ENCODE data around the gene MINK1.
"Not testable (repeated sequence)": the region's sequence is repeated elsewhere in the genome, so short reads cannot be mapped to it uniquely, and the experiment has no call there.

MINK1 gene

DNA sequence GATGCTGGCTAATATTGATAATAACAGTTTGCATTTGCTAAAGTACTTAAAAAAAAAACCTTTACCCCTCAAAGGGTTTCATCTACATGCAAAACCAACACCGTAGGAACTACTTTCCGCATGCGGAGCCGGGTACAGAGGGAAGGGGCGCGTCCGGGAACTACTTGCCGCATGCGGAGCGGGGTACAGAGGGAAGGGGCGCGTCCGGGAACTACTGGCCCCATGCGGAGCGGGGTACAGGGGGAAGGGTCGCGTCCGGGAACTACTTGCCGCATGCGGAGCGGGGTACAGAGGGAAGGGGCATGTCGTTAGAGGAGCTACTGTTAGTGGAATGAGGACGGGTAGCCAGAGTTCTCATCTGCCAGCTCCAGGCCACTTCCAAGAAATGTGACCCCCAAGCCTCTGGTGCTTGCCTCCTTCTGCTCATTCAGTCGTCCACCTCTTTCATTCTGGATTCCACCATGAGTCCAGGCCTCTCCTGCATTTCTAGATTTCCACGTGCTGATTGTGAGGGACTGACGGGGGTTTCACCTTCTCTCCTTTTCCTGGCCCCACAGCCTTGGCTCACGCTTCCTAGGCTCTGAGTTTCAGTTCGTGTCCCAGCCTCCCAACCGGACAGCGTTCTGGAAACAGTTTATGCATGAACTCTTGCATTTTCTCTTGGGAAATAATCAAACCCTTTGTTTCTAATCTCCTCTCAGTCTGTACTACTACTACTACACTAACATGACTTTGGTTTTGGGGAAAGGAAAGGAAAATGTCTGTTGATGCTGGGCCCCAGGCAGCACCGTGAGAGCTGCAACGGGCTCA is 26.9 kb downstream of the MINK1 start:
- H3K4me3 ChIP-seq (ENCODE audit: low read depth, low read length) = no peak overlapping the region
- no peaks in the 10 kb centered on the region for H3K4me1 ChIP-seq
- H3K27me3 ChIP-seq = no peaks in the 10 kb centered on the region
- H3K9me3 ChIP-seq = no peaks in the 10 kb centered on the region
- TF ChIP-seq, protein P1, sequence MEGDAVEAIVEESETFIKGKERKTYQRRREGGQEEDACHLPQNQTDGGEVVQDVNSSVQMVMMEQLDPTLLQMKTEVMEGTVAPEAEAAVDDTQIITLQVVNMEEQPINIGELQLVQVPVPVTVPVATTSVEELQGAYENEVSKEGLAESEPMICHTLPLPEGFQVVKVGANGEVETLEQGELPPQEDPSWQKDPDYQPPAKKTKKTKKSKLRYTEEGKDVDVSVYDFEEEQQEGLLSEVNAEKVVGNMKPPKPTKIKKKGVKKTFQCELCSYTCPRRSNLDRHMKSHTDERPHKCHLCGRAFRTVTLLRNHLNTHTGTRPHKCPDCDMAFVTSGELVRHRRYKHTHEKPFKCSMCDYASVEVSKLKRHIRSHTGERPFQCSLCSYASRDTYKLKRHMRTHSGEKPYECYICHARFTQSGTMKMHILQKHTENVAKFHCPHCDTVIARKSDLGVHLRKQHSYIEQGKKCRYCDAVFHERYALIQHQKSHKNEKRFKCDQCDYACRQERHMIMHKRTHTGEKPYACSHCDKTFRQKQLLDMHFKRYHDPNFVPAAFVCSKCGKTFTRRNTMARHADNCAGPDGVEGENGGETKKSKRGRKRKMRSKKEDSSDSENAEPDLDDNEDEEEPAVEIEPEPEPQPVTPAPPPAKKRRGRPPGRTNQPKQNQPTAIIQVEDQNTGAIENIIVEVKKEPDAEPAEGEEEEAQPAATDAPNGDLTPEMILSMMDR (IDR thresholded peaks at IDR 0.05; ENCODE audit: low read depth, low read length) = no peak
- no peak for DNase-seq
- H3K36me3 ChIP-seq = no peaks in the 10 kb centered on the region

DNA sequence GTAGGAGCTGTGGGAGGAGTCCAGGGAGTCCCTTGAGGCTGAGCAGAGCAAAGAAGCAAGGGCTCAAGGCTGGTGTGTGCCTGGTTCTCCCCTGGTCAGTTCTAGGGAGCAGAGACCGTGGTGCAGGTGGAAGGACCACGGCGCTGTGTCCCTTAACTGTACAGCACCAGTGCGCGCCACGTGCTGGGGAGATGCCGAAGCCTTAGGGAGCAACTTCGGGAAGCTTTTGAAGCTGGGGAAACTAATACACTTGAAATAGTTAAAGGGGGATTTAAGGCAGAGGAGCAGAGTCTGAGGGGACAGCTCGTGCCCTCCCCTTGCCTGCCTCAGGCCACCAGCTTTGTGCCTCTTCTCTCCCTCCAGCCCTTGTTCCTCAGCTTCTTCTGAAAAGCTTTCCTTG is 27.5 kb downstream of the MINK1 start:
- H3K4me3 ChIP-seq (ENCODE audit: low read depth, low read length) = no peak overlapping the region
- no peaks in the 10 kb centered on the region for H3K9me3 ChIP-seq
- TF ChIP-seq, protein P1 (IDR thresholded peaks at IDR 0.05; ENCODE audit: low read depth, low read length) = no peak
- DNase-seq = no peak
- no peaks in the 10 kb centered on the region for H3K4me1 ChIP-seq
- H3K27me3 ChIP-seq = no peaks in the 10 kb centered on the region
- no peaks in the 10 kb centered on the region for H3K36me3 ChIP-seq

DNA sequence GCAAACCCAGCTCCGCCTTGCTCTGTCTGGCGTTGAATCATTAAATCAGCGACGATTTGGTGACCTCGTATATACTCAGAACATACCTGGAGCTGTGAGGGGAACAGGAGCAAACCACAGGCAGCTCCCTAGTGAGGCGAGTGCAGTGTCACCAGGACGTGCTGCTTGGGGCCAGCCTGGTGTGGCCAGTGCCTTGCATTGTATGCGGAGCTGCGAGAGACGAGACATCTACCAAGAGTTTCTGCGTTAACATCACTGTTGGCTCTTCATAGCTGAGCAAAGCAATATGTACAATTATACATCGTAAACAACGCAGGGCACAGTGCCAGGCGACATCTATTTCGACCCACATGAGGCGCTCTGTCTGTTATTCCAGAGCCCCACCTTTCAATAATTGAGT is 27.9 kb downstream of the MINK1 start:
- Histone ChIP-seq H3K4me1 (no peaks in the 10 kb centered on the region), H3K4me3 (ENCODE audit: low read depth, low read length) (no peak overlapping the region), H3K36me3 (no peaks in the 10 kb centered on the region), H3K9me3 (no peaks in the 10 kb centered on the region), H3K27me3 (no peaks in the 10 kb centered on the region)
- DNase-seq = no peak
- TF ChIP-seq, protein P1 (IDR thresholded peaks at IDR 0.05; ENCODE audit: low read depth, low read length) = no peak

- Histone ChIP-seq H3K9me3 (no peaks in the 10 kb centered on the region), H3K27me3 (no peaks in the 10 kb centered on the region), H3K4me1 (no peaks in the 10 kb centered on the region), H3K36me3 (no peaks in the 10 kb centered on the region), H3K4me3 (ENCODE audit: low read depth, low read length) (no peak overlapping the region)
- TF ChIP-seq, protein P1 (IDR thresholded peaks at IDR 0.05; ENCODE audit: low read depth, low read length) = no peak
- DNase-seq = no peak
Measured at GRCh38 chr17:4862720-4863119, 29.6 kb downstream of the MINK1 start.

DNA sequence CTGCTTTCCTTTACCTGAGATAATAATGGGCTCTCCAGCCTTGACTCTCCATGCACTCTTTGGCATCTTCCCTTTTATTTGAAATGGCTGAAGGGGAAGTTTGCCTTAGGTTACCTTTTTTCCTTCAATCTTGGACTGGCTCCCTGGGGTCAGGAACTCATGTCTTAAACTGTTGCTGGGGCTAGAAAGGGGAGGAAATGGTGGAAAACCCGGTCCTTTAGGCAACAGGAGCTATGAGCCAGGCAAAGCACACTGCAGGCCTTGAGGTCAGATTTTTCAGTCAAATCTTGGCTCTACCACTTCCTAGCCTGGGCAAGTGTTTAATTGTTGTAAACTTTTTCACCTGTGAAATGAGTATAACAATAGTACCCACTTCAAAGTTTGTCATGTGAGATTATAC is 30.2 kb downstream of the MINK1 start:
- no peaks in the 10 kb centered on the region for H3K9me3 ChIP-seq
- no peaks in the 10 kb centered on the region for H3K27me3 ChIP-seq
- H3K4me1 ChIP-seq = no peaks in the 10 kb centered on the region
- H3K36me3 ChIP-seq = no peaks in the 10 kb centered on the region
- H3K4me3 ChIP-seq (ENCODE audit: low read depth, low read length) = no peak overlapping the region
- TF ChIP-seq, protein P1 (IDR thresholded peaks at IDR 0.05; ENCODE audit: low read depth, low read length) = no peak
- no peak for DNase-seq

DNA sequence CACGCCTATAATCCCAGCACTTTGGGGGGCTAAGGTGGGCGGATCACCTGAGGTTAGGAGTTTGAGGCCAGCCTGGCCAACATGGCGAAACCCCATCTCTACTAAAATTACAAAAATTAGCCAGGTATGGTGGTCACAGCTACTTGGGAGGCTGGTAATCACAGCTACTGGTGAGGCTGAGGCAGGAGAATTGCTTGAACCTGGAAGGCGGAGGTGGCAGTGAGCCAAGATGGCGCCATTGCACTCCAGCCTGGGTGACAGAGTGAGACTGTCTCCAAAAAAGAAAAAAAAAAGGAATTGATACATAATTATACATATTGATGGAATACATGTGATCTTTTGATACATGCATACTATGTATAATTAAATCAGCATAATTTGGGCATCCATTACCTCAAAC is 34.4 kb downstream of the MINK1 start:
- H3K36me3 ChIP-seq; H3K4me3 ChIP-seq (ENCODE audit: low read depth, low read length); H3K4me1 ChIP-seq; H3K27me3 ChIP-seq; DNase-seq; H3K9me3 ChIP-seq: not testable (repeated sequence)

- not testable (repeated sequence) for H3K36me3 ChIP-seq; DNase-seq; H3K27me3 ChIP-seq; H3K9me3 ChIP-seq; H3K4me3 ChIP-seq (ENCODE audit: low read depth, low read length); H3K4me1 ChIP-seq
Measured at GRCh38 chr17:4869058-4869998, 36.2 kb downstream of the MINK1 start.
